PC-3 (cell line): ENCODE data around the gene PCNT.

Experiments used
- EZH2 ChIP-seq: fragments of 300-600 bp; sonication (generic); IDR thresholded peaks from one replicate; pipeline ENCODE4 v1.6.1; 2017; ENCODE audit warnings: antibody characterized with exemption, mild to moderate bottlenecking, low read length; ENCODE audit not compliant: unreplicated experiment
- EZH2phosphoT487 ChIP-seq: fragments of 300-600 bp; sonication (generic); IDR thresholded peaks from 2 replicates; pipeline ENCODE4 v1.6.1; 2018; ENCODE audit warnings: mild to moderate bottlenecking, antibody characterized with exemption, low read length, borderline replicate concordance
- TF ChIP-seq, protein P1 (sequence below): fragments of 300-600 bp; sonication (generic); conservative IDR thresholded peaks from 2 replicates; pipeline ENCODE4 v1.5.1; 2017; ENCODE audit warnings: antibody characterized with exemption, low read depth, mild to moderate bottlenecking, low read length

DNA sequence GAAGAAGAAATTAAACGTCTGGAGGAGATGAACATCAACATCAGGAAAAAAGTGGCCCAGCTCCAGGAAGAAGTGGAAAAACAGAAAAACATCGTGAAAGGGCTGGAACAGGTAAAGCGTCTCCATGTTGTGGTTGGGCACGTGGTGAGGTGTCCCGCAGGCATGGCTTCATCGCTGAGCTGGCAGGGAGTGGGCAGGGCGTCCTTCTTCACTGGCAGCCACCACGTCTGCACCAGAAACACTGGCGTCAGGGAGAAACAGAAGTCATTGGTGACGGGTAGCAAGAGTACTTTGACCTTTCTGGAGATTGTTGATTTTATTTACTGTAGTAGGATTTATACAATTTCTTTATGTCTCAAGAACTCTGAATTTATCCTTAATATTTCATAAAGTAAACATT lies 75.7 kb downstream of the PCNT start:
- TF ChIP-seq, protein P1, sequence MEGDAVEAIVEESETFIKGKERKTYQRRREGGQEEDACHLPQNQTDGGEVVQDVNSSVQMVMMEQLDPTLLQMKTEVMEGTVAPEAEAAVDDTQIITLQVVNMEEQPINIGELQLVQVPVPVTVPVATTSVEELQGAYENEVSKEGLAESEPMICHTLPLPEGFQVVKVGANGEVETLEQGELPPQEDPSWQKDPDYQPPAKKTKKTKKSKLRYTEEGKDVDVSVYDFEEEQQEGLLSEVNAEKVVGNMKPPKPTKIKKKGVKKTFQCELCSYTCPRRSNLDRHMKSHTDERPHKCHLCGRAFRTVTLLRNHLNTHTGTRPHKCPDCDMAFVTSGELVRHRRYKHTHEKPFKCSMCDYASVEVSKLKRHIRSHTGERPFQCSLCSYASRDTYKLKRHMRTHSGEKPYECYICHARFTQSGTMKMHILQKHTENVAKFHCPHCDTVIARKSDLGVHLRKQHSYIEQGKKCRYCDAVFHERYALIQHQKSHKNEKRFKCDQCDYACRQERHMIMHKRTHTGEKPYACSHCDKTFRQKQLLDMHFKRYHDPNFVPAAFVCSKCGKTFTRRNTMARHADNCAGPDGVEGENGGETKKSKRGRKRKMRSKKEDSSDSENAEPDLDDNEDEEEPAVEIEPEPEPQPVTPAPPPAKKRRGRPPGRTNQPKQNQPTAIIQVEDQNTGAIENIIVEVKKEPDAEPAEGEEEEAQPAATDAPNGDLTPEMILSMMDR, result no peak
- TF ChIP-seq EZH2phosphoT487, result no peak
- TF ChIP-seq EZH2, result no peak
